Measurements from ENCODE around the gene FBXW11.
A peak's percentile ranks its signal among the peaks of the same experiment; 100 is the strongest.

FBXW11 gene

DNA sequence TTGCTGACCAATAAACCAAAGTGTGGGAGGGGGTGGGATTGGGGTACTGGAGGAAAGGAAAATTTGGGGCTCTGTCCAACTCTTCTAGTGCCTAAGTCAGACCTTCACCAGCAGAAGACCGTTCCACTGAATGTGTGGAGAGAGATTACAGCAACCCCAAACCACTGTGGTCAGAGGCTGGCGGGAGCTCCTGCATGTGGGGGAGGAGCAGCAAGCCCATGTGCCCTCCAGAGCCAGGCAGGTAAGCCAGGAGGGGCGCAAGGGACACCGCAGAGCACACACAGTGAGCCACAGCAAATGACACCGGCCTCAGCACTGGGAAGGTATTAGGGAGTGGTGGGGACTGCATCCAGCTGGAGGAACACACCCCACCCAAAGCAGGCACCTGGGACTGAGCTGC is 158.0 kb downstream of the FBXW11 start:
- H3K4me3 ChIP-seq (ENCODE audit: low read depth, low read length) = no peak overlapping the region
- in situ Hi-C loops (cut with HindIII; ENCODE audit: low sequenced_read_pairs) = loop anchor here (5.0 kb wide), 1 partner anchor 56 kb away; no protein-coding TSS in a partner anchor
- DNase-seq (ENCODE audit: low read depth) = no peak
- no peak for TF ChIP-seq CTCF (IDR thresholded peaks at IDR 0.05; ENCODE audit: low read depth, low read length, missing control alignments)

GRCh38 chr5:171848006-171848405 is 158.4 kb downstream of the FBXW11 start:
- TF ChIP-seq CTCF (IDR thresholded peaks at IDR 0.05; ENCODE audit: low read depth, low read length, missing control alignments) = no peak
- DNase-seq (ENCODE audit: low read depth) = no peak
- no peak overlapping the region for H3K4me3 ChIP-seq (ENCODE audit: low read depth, low read length)
- in situ Hi-C loops (cut with HindIII; ENCODE audit: low sequenced_read_pairs) = loop anchor here (5.0 kb wide), 1 partner anchor 56 kb away; no protein-coding TSS in a partner anchor

- in situ Hi-C loops (cut with HindIII; ENCODE audit: low sequenced_read_pairs) = loop anchor here (5.0 kb wide), 1 partner anchor 55 kb away; no protein-coding TSS in a partner anchor
- no peak for DNase-seq (ENCODE audit: low read depth)
- no peak overlapping the region for H3K4me3 ChIP-seq (ENCODE audit: low read depth, low read length)
- TF ChIP-seq CTCF (IDR thresholded peaks at IDR 0.05; ENCODE audit: low read depth, low read length, missing control alignments) = no peak
Observed at GRCh38 chr5:171847026-171847425, 159.4 kb downstream of the FBXW11 start.

DNA sequence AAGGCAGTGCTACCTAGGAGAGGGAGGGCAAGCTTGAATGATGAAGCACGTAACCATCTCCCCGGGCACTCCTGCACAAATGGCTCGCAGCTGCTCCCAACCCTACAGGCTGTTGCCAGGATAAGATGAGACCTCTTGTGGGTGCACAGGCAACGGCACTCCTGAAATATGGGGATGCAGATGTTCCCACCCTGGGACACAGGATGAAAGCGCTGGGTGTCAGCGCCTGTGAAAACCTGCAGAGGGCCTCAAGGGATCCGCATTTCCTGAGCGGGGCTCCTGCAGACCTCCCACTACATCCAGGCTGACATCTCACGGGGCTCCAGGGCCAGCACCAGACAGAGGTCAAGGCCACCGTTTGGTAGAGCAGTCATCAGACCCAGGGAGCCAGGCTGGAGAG is 160.1 kb downstream of the FBXW11 start:
- no peak overlapping the region for H3K4me3 ChIP-seq (ENCODE audit: low read depth, low read length)
- peak; percentile 6 for TF ChIP-seq CTCF (IDR thresholded peaks at IDR 0.05; ENCODE audit: low read depth, low read length, missing control alignments)
- in situ Hi-C loops (cut with HindIII; ENCODE audit: low sequenced_read_pairs) = loop anchor here (5.0 kb wide), 1 partner anchor 54 kb away; no protein-coding TSS in a partner anchor
- DNase-seq (ENCODE audit: low read depth) = no peak

DNA sequence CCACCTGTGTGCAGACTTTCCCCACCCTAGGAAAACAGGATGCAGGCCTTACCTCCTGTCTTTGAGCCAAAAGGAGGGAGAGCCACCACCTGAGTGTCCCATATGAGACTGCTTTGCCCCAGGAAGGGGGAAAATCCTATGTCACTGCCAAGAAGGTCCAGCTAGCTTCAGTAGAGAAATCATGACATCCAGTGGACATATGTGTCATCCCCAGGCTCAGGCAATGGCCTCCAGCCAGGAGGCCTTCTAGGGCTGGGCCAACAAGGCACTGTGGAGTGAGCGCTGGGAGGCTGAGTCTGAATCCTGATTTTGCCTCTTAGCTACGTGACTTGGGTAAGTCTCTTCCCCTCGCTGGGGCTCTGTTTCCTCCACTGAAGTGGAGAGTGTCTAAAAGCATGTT is 160.6 kb downstream of the FBXW11 start:
- in situ Hi-C loops (cut with HindIII; ENCODE audit: low sequenced_read_pairs) = loop anchor here (5.0 kb wide), 1 partner anchor 54 kb away; no protein-coding TSS in a partner anchor
- no peak overlapping the region for H3K4me3 ChIP-seq (ENCODE audit: low read depth, low read length)
- TF ChIP-seq CTCF (IDR thresholded peaks at IDR 0.05; ENCODE audit: low read depth, low read length, missing control alignments) = no peak
- DNase-seq (ENCODE audit: low read depth) = no peak

- no peak for TF ChIP-seq CTCF (IDR thresholded peaks at IDR 0.05; ENCODE audit: low read depth, low read length, missing control alignments)
- DNase-seq (ENCODE audit: low read depth) = no peak
- in situ Hi-C loops (cut with HindIII; ENCODE audit: low sequenced_read_pairs) = loop anchor here (5.0 kb wide), 1 partner anchor 53 kb away; no protein-coding TSS in a partner anchor
- no peak overlapping the region for H3K4me3 ChIP-seq (ENCODE audit: low read depth, low read length)
Observed at GRCh38 chr5:171845040-171845630, 161.3 kb downstream of the FBXW11 start.
